GM21529 (cell line): Measurements from ENCODE around the gene ERGIC2.
"Not testable (repeated sequence)": the region's sequence is repeated elsewhere in the genome, so short reads cannot be mapped to it uniquely, and the experiment has no call there.

ENCODE experiments used
- ATAC-seq: cut with Tn5 transposase; IDR thresholded peaks from one replicate; pipeline ENCODE4 v1.9.1; 2021; ENCODE audit not compliant: unreplicated experiment

ERGIC2 gene

GRCh38 chr12:29304388-29304787 is 76.6 kb downstream of the ERGIC2 start:
- no peak for ATAC-seq

- ATAC-seq = no peak
Observed at GRCh38 chr12:29301114-29301513, 79.9 kb downstream of the ERGIC2 start.

- no peak for ATAC-seq
Observed at GRCh38 chr12:29299633-29300032, 81.3 kb downstream of the ERGIC2 start.

- ATAC-seq = no peak
Observed at GRCh38 chr12:29291226-29291625, 89.7 kb downstream of the ERGIC2 start.

GRCh38 chr12:29290475-29290874 is 90.5 kb downstream of the ERGIC2 start:
- not testable (repeated sequence) for ATAC-seq

GRCh38 chr12:29288031-29288430 is 92.9 kb downstream of the ERGIC2 start:
- ATAC-seq = no peak

GRCh38 chr12:29287622-29288021 is 93.3 kb downstream of the ERGIC2 start:
- no peak for ATAC-seq
